Activated gamma-delta T cell treated with anti-CD3 and anti-CD28 coated beads, Interleukin-2, amount 50 U/mL, for 16 hours (primary cell): ENCODE results near the gene FOXP1.

Experiments used
- DNase-seq: peaks from one replicate; pipeline ENCODE4 v3.0.0-alpha.2; 2020; ENCODE audit warnings: low read depth

Gene FOXP1

DNA sequence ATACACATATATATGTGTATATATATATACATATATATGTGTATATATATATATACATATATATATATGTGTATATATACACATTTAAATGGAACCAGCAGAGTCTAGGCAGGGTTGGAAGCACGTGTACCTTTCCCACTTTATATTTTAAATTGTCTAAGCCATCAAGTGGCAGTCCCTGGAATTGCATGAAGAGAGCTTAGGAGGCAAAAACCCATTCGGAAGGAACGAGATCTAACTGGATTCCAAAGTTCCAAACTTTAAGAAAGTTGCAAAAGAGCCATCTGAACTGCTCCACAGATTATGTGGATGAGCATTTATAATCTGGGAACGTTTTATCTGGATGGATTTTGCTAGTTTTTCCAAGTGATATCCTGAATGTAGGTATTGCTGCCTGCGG, 186.5 kb downstream of the FOXP1 start:
- no peak for DNase-seq

DNA sequence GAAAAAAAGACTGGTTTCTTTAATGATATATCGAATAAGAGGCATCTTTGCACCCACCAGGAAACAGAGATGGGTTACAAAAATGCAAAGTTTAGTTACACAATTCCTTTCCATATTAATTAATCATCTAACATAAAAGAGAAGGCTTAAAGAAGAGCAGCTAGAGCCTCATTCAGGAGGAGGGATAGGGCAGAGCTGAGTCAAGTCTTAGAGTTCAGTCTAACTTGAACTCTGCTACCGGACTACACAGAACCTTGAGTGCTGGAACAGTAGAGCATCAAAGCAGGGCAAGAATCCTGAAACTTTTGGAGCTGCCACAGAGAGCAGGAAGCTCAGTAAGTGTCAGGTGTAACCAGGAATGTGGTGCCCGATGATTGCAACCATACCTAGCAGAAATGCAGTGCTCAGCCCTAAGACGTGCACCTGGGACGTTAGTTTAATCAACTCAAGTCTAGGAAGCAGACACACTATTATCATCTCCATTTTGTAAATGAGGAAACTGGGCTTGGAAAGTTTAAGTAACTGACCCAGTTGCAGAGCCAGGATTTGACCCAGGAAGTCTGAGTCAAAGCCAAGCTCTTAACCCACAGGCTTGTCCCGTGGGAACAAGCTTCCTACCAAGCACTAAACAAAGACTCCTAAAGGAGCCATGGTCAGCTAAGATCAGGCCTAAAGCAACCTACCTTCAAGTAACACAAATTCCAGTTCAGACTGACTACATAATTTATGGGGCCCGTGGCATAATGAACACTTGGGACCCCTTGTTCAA, 187.4 kb downstream of the FOXP1 start:
- no peak for DNase-seq

DNA sequence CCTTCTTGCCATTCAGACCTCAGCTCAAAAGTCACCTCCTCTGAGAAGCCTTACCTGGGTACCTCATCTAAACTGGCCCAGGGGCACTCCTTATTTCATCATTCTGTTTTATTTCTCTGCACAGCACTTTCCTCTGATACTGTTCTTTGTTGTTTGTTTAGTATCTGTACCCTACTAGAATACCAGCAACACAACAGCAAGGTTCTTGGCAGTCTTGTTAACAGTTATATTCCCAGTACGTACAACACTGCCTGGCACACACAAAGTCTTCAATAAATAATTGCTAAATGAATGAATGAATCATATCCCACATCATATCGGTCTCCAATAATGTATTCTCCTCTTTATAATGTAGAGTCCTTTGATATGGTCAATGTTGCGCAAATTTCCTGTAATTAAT, 188.1 kb downstream of the FOXP1 start:
- DNase-seq, result no peak

DNA sequence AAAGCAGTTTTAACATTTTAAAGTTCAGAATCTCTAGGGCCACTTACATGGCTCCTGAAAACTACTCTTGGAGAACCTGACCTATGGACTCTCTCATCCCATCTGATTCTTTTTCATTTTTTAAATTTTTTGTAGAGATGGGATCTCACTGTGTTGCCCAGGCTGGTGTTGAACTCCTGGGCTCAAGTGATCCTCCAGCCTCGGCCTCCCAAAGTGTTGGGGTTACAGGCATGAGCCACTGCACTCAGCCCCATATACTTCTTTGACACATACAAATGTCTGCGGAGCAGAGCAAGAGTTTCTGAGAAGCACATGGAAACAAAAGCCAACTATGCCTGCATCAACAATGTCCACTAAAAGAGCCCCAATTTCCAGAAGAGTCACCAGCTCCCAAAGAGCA, 189.8 kb downstream of the FOXP1 start:
- no peak for DNase-seq

DNA sequence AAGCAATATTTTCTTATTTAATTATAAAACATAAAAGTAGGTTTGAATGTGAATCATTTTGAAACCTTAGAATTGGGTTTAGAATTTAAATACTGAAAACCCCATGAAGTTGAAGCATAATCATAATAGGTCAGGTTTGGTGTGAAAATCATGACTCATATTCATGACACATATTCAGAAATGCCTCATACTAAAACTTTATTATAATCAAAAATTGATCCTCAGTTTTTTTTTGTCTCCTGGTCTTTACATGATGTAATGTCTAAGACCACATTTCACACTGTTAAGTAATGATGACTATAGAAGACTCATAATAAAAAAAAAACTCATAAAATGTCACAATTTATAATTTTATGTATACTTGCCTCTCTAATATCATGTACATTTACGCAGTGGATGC, 190.4 kb downstream of the FOXP1 start:
- no peak for DNase-seq

DNA sequence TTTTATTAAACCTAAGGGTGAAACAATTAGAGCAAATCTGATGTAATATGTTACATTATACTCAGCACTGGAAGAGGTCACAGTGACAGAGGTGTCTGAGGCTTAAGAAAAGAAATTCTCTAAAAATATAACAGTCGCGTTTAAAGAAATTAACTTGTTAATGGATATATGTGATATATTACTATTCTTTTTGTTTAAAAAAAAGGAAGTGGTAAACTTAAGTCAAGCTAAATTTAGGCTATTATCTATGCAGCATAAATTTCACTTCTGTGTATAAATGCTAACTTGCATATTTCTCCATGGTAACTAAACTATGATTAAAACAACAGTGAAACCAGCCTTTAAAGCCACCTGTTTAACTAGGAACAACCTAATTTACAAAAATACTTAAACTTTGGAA, 191.3 kb downstream of the FOXP1 start:
- no peak for DNase-seq

DNA sequence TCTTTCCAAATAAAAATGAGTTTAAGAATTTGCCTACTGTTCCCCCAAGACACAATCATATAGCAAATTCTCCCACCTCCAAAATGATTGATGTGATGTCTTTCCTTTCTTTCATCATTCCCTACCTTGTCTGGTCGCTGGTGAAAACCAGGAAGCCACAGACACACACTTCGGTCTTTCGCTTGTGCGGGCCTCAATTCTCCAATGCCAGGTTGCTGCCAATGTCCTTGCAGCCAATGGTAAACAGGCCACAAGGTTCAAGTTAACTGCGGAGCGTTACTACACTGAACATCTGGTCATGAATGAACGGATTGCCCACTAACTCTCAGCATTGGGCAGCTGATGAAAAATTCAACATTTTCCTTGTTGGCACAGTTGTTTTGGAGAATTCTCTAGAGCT, 192.2 kb downstream of the FOXP1 start:
- no peak for DNase-seq

DNA sequence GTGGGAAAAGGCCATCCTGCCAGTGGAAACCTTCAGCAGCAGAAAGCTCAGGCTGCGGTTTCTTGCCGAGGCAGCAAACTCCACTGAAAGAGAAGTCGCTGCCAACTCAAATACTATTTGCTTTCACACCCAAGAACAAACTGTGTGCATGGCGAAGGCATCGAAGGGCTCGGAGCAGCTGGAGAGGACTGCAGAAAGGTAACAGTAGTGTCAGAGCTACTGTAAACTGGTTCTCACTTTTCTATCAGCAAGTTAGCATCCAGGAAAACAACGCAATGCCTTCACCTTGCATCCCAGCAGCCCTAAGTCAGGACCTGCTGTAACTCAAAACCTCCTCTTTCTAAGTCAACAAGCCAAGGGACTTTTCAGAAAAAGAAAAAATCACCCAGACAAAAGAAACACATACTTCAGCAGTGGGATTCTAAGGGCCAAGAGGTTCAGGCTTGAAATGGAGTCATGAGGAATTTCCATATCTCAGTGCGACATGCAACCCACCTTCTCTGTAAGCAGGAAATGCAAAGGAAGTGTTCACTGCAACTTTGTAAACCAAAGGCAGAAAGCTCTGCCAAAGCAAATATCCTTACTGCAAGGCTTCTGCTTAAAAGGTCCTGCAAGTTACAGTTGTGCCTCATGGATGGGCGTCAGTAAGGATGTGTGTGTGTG, 193.5 kb downstream of the FOXP1 start:
- DNase-seq, result no peak

DNA sequence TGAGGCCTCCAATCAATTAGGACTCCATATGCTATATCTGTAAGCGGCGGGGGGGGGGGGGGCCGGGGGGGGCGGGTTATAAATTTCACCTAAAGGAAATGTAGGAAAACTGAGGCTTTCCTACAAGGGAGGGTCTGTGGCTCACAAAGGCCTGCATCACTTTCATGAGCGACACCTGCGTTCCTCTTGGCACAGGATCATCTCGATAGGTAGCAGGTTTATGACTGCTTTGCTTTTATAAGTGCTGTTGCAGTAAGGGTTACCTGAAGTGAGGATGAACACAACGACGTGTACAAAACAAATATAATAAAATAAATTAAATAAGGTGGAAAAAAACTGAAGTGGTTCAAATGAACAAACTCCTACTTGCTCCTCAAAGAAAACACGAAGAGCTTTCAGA, 194.3 kb downstream of the FOXP1 start:
- DNase-seq, result no peak

DNA sequence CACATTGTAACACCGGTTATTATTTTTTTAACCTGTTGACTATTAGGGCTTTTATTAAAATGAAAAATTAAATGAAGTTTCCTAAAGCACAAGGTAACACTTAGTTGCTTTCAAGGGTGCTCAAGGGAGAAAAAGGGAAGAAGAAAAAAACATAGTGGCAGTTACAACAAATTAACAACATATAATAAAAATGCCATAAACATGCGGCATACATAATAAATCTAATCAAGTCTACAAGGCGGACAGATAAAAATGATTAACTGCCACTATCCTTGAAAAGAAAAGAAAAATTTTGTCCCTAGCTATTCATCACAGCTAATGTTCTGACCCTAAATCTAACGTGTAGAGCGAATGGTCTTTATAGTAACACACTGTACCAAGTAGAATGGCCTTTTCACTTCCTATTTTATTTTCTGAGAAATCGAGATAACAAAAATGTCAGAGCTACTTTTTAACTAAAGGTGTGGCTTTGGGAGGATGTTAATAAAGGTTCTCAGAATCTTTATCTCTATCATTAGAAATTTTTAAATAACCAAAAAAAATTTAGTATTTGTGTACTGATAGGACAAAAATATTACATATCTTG, 194.9 kb downstream of the FOXP1 start:
- DNase-seq, result no peak

DNA sequence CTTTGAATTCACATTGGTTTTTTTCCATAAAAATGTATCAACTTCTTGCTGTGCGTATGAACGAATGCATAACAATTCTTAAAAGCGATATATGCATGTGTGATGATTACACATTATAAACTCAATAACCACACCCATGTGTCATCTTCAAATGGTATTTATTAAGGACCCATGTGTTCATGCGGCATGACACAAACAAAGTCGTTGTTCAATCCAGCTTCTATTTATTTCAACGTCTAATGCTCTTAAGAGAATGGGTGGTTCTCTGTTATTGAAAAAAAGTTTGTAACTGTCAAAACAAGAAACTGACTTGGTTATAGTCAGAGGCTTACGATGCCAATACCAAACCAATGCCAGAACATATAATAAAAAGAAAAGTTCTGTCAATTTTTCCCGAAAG, 195.9 kb downstream of the FOXP1 start:
- DNase-seq, result no peak

DNA sequence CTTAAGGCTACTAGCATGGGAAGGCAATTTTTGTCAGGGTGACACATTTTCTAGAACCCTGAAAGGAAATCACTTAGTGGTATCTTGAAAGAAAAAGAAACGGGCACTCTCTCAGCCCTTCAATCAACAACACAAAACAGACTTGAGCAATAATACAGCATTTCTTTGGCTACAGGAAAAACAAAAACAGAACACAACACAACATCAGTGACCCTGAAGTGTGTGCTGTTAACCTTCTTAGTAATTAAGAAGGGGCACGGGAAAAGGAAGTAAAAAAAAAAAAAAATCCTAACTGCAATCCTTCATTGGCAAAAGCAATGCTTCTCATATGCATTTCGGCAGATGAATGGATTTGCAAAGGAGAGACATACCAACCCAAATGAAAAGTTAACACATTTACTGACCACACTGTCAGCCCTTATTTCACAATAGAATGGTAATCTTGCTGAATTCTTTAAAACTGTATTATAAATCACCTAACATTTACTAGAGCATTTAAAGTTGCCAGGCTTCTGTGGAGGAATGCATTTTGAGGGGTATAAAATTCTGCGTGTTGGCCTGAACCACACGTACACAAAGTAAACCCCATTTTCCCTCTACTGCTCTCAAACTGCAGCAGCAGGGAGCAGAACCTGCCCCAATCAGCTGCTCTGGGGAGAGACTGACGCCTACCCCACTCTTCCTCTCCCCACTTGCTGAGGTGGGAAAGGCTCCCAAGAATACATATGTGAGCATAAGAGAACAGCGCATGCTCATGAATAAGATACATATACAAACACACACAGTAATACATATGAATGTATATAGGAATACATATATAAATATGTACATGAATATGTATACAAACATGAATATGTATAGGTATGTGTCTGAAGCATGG, 198.5 kb downstream of the FOXP1 start:
- DNase-seq, result no peak

DNA sequence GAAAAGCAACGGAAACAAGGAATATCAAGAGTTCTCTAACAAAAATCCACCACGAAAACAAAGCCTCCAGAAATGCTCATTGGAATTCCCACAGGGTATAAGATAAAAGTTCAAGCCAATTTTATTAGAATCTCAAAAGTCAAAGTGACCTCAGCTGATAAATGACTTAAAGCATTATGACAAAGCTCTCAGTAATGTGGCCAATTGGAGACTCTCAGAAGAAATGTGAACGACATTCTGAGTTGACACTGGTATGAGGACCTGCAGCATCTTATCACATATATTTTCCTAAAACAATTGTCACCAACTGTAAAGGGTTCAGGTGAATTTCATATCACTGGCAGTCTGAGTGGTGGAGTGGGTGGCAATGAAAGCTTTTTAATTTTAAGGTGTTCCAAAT, 199.1 kb downstream of the FOXP1 start:
- DNase-seq, result no peak

DNA sequence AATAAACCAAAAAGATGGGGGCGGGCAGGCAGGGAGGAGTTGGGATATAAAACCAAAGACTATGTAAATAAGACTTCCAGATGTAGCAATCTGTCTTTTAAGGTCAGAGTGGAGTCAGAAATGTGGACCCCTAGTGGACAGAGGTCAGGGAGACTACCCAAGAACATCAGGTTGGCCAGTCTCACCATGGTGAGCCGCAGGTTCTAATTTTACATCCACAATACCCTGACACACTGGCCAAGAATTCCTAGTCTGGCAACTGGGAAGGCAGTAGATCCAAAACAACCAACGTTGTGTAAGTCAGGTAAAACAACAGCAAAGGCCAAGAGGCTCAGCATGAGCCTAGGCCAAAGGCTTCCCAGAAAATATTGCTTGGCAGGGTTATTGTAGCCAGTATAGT, 203.4 kb downstream of the FOXP1 start:
- DNase-seq, result no peak

DNA sequence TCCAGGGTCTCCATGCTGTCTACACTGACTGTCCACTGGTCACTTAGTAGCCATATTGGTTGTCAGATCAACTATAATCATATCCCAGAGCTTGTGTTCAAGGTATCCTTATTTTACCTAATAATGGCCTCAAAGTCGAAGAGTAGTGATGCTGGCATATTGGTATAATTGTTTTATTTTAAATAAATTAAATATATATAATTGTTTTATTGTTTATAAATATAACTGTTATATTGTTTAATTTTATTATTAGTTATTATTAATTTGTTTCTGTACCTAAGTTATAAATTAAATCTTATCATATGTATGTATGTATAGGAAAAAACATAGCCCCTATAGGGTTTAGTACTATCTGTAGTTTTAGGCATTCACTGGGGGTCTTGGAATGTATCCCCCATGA, 205.0 kb downstream of the FOXP1 start:
- DNase-seq, result no peak

DNA sequence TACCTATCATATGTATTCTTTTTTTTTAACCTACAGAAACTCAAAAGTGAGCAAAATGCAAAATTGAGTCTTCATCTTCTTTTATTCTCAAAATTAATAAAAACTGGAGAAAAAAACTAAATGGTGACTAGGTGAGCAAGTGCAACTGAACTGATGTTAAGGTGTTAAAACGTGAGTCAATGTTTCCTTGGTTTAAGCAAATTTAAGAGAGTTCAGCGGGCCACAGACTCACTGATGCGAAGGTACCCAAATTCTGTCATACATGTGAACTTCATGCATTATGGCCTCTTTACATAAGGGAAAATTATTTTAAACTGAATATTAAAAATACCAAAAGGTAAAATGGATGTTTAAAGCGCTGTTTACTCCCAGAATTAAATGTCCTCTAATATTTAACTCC, 206.6 kb downstream of the FOXP1 start:
- DNase-seq, result no peak

DNA sequence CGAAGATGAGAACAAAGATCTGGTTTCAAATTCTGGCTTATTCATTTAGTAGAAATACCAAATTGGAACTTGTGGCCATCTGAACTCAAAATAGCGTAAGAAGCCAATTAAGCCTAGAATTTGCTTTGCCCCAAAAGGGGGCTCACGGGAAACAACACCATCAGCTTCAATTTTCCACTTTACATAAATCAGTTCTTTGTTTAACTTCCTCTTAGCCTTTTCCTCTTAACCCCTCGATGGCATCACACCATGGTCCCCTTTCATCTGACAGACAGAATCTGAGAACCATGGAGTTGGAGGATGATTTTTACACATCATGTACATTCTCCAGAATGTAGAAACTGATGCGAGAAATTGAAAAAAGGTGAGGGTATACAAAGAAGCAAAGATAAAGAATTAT, 207.0 kb downstream of the FOXP1 start:
- no peak for DNase-seq

DNA sequence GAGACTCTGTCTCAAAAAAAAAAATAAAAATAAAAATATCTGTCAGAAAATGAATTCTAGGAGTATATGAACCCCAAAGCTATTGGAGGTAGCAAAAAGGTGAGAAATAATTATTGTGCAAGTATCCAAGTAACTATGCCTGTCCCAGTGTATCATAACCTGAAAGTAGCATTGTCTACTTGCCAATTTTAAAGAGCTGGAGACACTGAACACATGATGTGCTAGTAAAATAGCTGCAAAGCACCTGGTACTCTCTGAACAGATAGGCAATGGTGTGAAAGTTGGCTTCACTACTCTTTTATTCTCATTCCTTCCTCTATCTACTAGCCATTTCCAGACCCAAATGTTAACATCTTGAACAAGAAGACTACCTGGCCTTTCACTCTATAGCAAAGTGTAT, 208.9 kb downstream of the FOXP1 start:
- no peak for DNase-seq

DNA sequence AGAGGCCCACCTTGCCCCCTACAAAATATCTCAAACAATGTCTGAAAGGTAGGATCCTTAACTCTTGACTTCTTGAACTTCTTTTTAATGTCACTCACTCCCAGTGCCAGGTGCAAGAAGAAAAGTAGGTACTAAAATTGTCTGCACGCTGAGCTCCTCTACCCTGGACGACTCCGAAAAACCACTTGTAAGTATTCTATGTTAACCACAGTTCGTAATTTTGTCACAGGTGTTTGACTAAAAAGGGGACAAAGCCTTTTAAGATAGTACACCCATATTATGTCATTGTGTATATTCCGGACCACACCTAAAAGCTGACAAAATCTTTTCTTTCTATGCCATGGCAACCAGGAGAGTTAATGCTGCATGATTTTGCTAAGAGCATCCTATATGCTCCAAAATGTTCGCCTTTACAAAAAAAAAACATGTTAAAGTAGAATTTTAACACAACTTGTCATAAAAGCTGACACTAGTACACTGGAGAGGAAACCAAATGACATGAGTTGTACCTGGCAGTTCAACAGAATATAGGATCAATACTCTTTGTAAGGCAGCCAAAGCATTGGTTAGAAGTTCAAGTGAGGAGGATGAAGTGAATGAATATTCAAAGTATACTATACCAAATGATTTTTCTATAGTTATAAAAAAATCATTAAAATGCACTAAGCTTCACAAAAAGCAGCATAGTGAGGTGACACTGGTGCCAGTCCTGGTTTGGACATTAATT, 210.5 kb downstream of the FOXP1 start:
- no peak for DNase-seq

DNA sequence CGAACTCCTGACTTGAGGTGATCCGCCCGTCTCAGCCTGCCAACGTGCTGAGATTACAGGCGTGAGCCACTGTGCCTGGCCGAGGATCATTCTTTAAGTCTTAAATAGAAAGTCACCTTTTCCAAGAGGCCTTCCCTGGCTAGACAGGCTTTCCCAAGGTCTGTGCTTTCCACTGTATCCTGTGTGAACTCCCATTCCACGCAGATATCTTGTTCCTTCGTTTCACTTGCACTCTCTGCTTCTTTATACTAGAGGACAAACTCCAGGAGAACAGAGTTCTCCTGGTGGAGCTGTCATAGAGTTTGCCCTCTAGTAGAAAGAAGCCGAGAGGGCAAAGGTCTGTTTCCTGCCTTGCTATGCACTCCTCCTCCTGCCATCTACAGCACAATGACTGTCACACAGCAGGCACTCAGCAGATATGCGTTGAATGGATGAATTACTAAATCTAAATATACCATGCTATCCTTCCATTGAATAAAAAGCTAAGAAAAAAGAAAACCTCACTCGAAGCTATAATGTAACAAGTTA, 211.2 kb downstream of the FOXP1 start:
- no peak for DNase-seq

DNA sequence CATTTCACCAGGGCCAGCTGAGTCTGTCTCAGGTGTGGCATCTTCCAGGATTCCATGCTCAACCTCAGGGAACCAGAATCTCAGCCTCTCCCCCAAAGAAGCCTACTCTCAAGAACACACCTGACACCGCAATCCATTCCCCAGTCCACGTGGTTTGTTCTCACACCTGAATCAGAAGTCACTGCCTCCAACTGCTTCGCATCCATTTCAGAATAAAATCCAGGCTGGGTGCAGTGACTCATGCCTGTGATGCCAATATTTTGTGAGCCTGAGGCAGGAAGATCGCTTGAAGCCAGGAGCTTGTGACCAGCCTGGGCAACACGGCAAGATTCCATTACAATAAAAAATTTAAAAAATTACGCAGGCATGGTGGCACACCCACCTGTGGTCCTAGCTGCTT, 212.2 kb downstream of the FOXP1 start:
- DNase-seq, result no peak

DNA sequence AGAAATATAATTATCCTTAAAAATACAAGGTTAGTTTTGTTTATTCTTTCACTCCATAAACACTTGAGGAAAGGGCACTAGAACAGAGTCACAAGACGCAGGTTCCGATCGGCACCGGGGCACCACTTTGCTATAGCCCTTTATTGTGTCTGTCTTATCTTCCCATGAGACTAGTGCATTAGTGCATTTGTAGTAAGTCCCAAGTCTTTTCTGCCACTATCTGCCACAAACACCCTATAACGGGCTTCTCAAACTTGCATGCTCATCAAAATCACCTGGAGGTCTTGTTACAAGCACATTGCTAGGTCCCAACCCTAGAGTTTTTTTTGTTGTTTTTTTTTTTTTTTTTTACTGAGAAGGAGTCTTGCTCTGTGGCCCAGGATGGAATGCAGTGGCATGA, 213.1 kb downstream of the FOXP1 start:
- no peak for DNase-seq
